Measurements from ENCODE around the gene CNTNAP4. TPM values are rescaled to one million over a fixed set of nuclear protein-coding genes. Genes with fewer than 3 reads are reported as not detected.

CNTNAP4 gene
- total RNA-seq, 2 donors from 2014 or later = not detected

GRCh38 chr16:76464955-76465620 is 187.9 kb downstream of the CNTNAP4 start:
- Histone ChIP-seq H3K4me3 (no peak overlapping the region), H3K27me3 (no peaks in the 10 kb centered on the region), H3K9ac (ENCODE audit: low read depth in 2 of 2, low read length in 2 of 2) (no peak overlapping the region), H3K36me3 (no peaks in the 10 kb centered on the region), H3K27ac (no peak overlapping the region), H3K9me3 (no peaks in the 10 kb centered on the region), H3K4me1 (no peaks in the 10 kb centered on the region)
- intact Hi-C loops (cut with DNase I) = no loop called here
- no peak for DNase-seq
- no peak for TF ChIP-seq CTCF (IDR thresholded peaks at IDR 0.05)

GRCh38 chr16:76466871-76467270 is 189.7 kb downstream of the CNTNAP4 start:
- H3K27me3 ChIP-seq = no peaks in the 10 kb centered on the region
- H3K27ac ChIP-seq = no peak overlapping the region
- TF ChIP-seq CTCF (IDR thresholded peaks at IDR 0.05) = no peak
- H3K9ac ChIP-seq (ENCODE audit: low read depth in 2 of 2, low read length in 2 of 2) = no peak overlapping the region
- no peak overlapping the region for H3K4me3 ChIP-seq
- DNase-seq = no peak
- intact Hi-C loops (cut with DNase I) = no loop called here
- H3K4me1 ChIP-seq = no peaks in the 10 kb centered on the region
- no peaks in the 10 kb centered on the region for H3K36me3 ChIP-seq
- no peaks in the 10 kb centered on the region for H3K9me3 ChIP-seq

- H3K27me3 ChIP-seq = no peaks in the 10 kb centered on the region
- DNase-seq = no peak
- no peak overlapping the region for H3K9ac ChIP-seq (ENCODE audit: low read depth in 2 of 2, low read length in 2 of 2)
- no peaks in the 10 kb centered on the region for H3K9me3 ChIP-seq
- H3K36me3 ChIP-seq = no peaks in the 10 kb centered on the region
- H3K4me3 ChIP-seq = no peak overlapping the region
- H3K4me1 ChIP-seq = no peaks in the 10 kb centered on the region
- no peak for TF ChIP-seq CTCF (IDR thresholded peaks at IDR 0.05)
- intact Hi-C loops (cut with DNase I) = no loop called here
- no peak overlapping the region for H3K27ac ChIP-seq
These were observed 196.8 kb downstream of the CNTNAP4 start for GRCh38 chr16:76474048-76474447.

GRCh38 chr16:76478105-76478504 is 200.9 kb downstream of the CNTNAP4 start:
- Histone ChIP-seq H3K4me3 (no peak overlapping the region), H3K4me1 (no peaks in the 10 kb centered on the region), H3K9me3 (no peaks in the 10 kb centered on the region), H3K36me3 (no peaks in the 10 kb centered on the region), H3K27me3 (no peaks in the 10 kb centered on the region), H3K27ac (no peak overlapping the region), H3K9ac (ENCODE audit: low read depth in 2 of 2, low read length in 2 of 2) (no peak overlapping the region)
- no peak for TF ChIP-seq CTCF (IDR thresholded peaks at IDR 0.05)
- intact Hi-C loops (cut with DNase I) = no loop called here
- no peak for DNase-seq

- Histone ChIP-seq H3K36me3 (no peaks in the 10 kb centered on the region), H3K27me3 (no peaks in the 10 kb centered on the region), H3K4me3 (no peak overlapping the region), H3K9me3 (no peaks in the 10 kb centered on the region), H3K4me1 (no peaks in the 10 kb centered on the region), H3K27ac (no peak overlapping the region), H3K9ac (ENCODE audit: low read depth in 2 of 2, low read length in 2 of 2) (no peak overlapping the region)
- no peak for TF ChIP-seq CTCF (IDR thresholded peaks at IDR 0.05)
- no peak for DNase-seq
- intact Hi-C loops (cut with DNase I) = no loop called here
These were observed 206.2 kb downstream of the CNTNAP4 start for GRCh38 chr16:76483307-76483909.
